ENCODE data around the gene SMIM27. TPM values are rescaled to one million over a fixed set of nuclear protein-coding genes. Genes with fewer than 3 reads are reported as not detected.

The SMIM27 gene
- total RNA-seq, 1 experiment from 2014 or later: 8.1 TPM

Other genes with a start within 250 kb of the SMIM27 start
- gene ACO1, start 167.7 kb upstream of the SMIM27 start, total RNA-seq (2021; ENCODE audit: unreplicated experiment): 36.2 TPM
- 5.5 TPM for gene RIGI, start 26.1 kb upstream of the SMIM27 start, total RNA-seq (2021; ENCODE audit: unreplicated experiment)
- gene TOPORS, start 259 bp downstream of the SMIM27 start, total RNA-seq (2021; ENCODE audit: unreplicated experiment): 12.7 TPM
- gene NDUFB6, start 20.8 kb downstream of the SMIM27 start, total RNA-seq (2021; ENCODE audit: unreplicated experiment): 68.9 TPM
- not detected for gene TAF1L, start 83.3 kb downstream of the SMIM27 start, total RNA-seq (2021; ENCODE audit: unreplicated experiment)
- not detected for gene TMEM215, start 231.2 kb downstream of the SMIM27 start, total RNA-seq (2021; ENCODE audit: unreplicated experiment)